Ramos (cell line): ENCODE data around the gene NUBPL.
"Not testable (repeated sequence)": the region's sequence is repeated elsewhere in the genome, so short reads cannot be mapped to it uniquely, and the experiment has no call there.

Source experiments
- in situ Hi-C: fragments of 300-500 bp; cut with MboI; formaldehyde crosslinking; loops from one replicate; pipeline ENCODE4 v1.14.3; 2022; ENCODE audit warnings: low sequenced_read_pairs; ENCODE audit not compliant: unreplicated experiment

The NUBPL gene

DNA sequence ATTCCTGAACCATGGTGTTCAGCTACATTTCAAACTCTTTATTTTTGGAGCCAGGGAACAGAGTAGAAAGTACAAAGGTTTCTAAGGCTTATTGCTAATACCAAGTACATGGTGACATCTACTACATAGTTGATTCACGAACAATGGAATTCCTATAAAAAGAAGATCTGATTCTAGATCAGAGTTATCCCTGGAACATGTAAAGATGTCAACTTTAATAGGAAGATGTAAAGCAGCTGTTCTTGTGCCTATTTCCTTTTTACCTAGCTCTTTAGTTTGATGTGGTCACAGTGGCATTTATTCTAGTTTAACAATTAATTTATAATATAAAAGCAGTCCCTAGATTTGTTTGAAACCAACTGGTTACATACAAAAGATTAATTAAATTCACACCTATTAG, 99.5 kb downstream of the NUBPL start:
- in situ Hi-C loops = no loop called here

- in situ Hi-C loops = no loop called here
Measured at GRCh38 chr14:31668348-31668747, 107.1 kb downstream of the NUBPL start.

DNA sequence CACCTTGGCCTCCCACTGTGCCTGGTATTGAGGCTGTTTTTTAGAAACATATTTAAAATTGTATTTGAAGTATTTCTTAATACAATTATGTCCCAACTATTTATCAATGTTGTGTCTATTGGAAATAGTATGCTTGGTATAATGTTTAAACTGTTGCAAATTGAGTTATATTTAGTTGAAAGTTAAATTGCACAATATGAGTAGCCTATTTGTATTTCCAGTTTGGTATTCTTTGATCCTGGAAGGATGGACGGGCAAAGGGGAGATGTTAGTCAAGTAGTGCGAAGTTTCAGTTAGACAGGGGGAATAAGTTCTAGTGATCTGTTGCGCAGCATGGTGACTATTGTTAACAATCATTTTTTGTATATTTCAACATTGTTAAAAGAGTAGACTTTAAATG, 111.5 kb downstream of the NUBPL start:
- in situ Hi-C loops = no loop called here

GRCh38 chr14:31677052-31677451, 115.8 kb downstream of the NUBPL start:
- in situ Hi-C loops = no loop called here

GRCh38 chr14:31677630-31678029, 116.4 kb downstream of the NUBPL start:
- in situ Hi-C loops = no loop called here

- in situ Hi-C loops = no loop called here
Measured at GRCh38 chr14:31678421-31679249, 117.4 kb downstream of the NUBPL start.

GRCh38 chr14:31682768-31683167, 121.6 kb downstream of the NUBPL start:
- in situ Hi-C loops = no loop called here

DNA sequence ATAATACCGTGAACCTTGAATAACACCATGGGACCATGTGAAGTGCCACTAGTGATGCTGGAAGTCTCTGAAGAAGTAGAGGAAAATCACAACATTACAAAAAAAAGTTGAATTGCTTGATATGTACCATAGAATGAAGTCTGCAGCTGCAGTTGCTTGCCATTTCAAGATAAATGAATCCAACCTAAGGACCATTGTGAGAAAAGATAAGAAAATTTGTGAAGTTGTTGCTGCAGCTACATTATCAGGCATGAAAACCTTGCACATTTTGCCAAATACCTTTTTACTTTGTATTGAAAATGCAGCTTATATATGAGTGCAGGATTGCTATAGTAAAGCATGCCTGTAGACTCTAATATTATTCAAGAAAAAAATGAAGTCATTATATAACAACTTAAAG, 126.5 kb downstream of the NUBPL start:
- in situ Hi-C loops = no loop called here

- in situ Hi-C loops = no loop called here
Measured at GRCh38 chr14:31690056-31690455, 128.9 kb downstream of the NUBPL start.

DNA sequence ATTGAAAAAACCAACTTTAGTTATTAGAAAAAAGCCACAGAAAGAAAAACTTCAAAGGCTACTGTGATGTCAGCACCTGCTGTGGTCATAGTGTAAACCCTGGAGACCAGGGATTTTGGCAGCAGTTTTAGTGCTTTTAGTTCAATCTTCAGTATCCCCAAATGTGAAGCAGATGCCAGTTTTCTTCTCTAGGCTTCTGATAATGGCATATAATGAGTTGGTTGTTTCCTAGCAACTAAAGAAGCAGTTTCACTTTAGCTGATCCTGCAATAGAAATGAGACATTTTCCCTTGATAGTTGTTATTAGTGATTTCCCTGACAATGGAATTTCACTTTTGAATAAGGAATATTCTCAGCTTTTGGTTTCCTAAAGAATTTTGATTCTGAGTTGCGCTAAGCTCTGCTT, 131.2 kb downstream of the NUBPL start:
- in situ Hi-C loops = no loop called here

DNA sequence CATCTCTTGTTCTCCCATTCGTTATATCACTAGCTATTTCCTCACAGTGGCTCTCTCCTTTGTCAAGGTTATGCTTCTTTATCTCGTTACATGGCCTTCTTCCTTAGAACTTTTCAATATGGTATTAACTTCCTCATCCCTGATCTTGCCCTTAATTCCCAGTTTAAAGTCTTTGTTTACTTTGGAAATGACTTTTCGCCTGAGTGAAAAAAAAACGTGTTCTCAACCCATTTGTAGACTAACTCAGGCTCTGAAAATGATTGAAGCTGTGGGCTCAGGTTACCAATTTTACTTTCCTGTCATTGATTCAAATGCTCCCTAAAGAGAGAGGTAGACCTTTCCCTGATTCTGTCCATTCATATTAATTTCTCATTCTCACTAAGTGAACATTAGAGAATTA, 135.2 kb downstream of the NUBPL start:
- in situ Hi-C loops = no loop called here

DNA sequence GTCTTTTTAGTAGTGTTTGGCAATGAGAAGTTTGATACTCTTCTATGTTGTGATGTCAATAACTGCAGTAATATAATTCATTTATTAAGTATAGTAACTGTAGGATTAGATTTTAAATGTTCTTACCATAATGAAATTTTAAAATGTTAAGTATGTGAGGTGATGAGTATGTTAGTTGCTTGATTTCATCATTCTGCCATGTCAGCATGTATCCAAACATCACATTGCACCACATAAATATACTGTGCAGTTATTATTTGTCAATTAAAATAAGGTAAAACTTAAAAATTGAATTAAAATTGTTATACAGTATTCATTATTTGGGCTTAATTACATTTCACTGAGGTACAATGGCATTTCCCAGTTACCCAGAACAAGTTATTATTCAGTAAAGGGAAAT, 138.6 kb downstream of the NUBPL start:
- in situ Hi-C loops = no loop called here

GRCh38 chr14:31700282-31701074, 139.3 kb downstream of the NUBPL start:
- in situ Hi-C loops = no loop called here

DNA sequence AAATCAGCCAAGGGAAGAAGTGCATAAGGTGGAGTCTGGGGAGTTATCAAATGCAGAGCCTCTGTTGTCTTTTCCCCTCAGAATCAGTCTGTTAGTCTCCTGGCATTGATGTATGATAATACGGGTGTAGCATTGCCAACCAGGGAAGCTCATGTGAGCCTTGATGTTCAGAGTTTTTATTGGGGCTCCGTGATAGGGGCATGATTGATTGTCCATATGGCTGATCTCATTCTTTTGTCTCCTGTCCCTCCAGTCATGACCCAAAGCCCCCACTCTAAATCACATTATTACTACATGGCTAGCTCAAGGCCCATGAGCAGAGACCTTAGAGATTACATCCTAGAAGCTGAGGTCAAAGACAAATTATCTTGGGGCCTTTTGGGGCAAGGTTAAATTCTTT, 140.9 kb downstream of the NUBPL start:
- in situ Hi-C loops = no loop called here

GRCh38 chr14:31703056-31703455, 141.9 kb downstream of the NUBPL start:
- in situ Hi-C loops = no loop called here

GRCh38 chr14:31705731-31706130, 144.5 kb downstream of the NUBPL start:
- in situ Hi-C loops = no loop called here

- in situ Hi-C loops = not testable (repeated sequence)
Measured at GRCh38 chr14:31708661-31709060, 147.5 kb downstream of the NUBPL start.

DNA sequence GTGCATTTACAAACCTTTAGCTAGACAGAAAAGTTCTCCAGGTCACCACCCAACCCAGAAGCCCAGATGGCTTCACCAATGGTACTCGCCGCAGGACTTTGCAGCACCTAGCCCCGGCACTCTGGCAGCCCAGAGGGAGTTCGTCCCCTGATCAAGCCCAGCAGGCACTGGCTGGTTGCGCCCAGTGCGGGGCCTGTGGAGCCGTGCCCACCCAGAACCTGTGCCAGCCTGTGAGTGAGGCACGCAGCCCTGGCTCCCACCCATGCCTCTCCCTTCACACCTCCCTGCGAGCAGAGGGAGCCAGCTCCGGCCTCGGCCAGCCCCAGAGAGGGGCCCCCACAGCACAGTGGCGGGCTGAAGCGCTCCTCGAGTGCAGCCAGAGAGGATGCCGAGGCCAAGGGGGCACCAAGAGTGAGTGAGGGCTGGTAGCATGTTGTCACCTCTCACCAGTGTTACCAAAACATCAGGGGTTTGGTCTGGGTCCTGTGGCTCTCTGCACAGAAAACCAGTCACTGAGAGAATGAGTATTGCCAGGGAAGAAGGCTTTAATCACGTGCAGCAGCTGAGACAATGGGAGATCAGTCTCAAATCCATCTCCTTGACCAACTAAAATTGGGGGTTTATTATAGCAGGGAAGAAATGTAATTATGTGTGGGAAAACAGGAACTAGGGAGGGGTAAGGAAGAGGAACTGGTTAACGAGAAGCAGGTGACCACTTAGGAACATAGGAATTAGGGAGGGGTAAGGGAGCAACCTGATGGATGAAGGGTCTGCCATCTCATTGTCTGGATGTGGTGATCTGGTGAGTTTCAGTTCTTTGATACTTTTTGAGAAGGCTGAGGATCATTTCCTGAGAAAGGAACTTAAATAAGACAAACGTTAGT, 151.3 kb downstream of the NUBPL start:
- in situ Hi-C loops = no loop called here

DNA sequence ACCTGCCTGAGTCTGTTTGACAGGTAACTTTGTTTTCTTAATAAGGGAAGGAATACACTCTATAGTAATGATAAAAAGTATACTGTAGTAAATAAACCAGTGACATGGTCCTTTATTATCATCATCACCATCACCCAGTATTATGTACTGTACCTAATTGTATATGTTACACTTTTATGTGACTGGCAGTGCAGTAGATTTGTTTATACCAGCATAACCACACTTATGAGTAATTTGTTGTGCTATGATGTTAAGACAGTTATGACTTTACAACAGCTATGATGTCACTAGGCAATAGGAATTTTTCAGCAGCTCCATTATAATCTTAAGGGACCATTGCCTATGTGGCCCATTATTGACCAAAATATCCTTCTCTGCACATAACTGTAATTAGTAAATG, 155.0 kb downstream of the NUBPL start:
- in situ Hi-C loops = no loop called here

DNA sequence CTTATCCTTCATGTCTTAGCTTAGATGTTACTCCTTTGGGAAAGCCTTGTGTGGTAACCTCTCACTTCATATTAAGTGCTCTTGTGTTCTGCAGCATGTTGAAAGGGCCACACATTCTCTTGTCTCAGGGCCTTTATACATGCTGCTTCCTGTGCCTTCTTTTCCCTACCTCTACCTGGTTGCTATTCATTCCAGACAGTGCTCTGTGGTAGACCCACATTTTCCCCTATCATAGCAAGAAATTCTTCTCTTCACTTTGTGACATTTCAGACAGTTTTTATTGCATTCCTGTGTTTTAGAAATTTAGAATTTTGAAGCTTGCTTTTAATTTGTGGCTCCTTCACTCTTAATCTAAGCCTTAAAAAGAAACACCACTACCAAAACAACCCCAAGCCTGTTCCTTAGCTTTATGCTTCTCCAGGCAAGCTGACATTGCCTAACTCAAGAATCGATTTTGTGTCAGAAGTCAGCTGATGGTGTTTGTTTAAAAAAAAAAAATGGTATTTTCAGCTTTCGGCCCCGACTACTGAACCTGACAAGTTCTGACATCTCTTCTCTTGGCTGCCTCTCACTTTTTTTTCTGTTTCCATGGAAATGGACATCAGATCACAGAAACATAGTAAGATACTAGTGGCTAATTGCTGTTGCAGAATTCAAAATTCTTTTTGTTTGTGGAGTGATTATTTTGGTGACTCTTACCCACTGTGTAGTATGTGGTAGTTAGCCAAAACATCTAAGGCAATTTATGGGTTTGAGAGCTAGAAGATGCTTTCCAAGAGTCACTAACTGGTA, 156.3 kb downstream of the NUBPL start:
- in situ Hi-C loops = no loop called here
